HEK293 (cell line): ENCODE data around the gene CROCC.

ENCODE experiments used
- BCL11A ChIP-seq: fragments of 450-650 bp; formaldehyde crosslinking; IDR thresholded peaks from 2 replicates; pipeline ENCODE4 v1.5.1; 2016; ENCODE audit warnings: low read depth, missing biosample characterization, missing genetic modification characterization
- GLIS2 ChIP-seq: fragments of 450-650 bp; formaldehyde crosslinking; IDR thresholded peaks from 2 replicates; pipeline ENCODE4 v1.5.1; 2016; ENCODE audit warnings: missing biosample characterization, missing genetic modification characterization
- KLF1 ChIP-seq: fragments of 450-650 bp; formaldehyde crosslinking; IDR thresholded peaks from 2 replicates; pipeline ENCODE4 v1.5.1; 2016; ENCODE audit warnings: missing biosample characterization, missing genetic modification characterization
- KLF7 ChIP-seq: fragments of 450-650 bp; formaldehyde crosslinking; IDR thresholded peaks from 2 replicates; pipeline ENCODE4 v1.5.1; 2016; ENCODE audit warnings: missing biosample characterization, missing genetic modification characterization, borderline replicate concordance
- KLF9 ChIP-seq: fragments of 450-650 bp; formaldehyde crosslinking; IDR thresholded peaks from 2 replicates; pipeline ENCODE4 v1.5.1; 2016; ENCODE audit warnings: missing biosample characterization, missing genetic modification characterization, low read depth
- OSR2 ChIP-seq: fragments of 450-650 bp; formaldehyde crosslinking; IDR thresholded peaks from 2 replicates; pipeline ENCODE4 v1.5.1; 2016; ENCODE audit warnings: missing biosample characterization, missing genetic modification characterization
- OVOL3 ChIP-seq: fragments of 450-650 bp; formaldehyde crosslinking; IDR thresholded peaks from 2 replicates; pipeline ENCODE4 v1.5.1; 2016; ENCODE audit warnings: missing biosample characterization, missing genetic modification characterization
- SP2 ChIP-seq: fragments of 450-650 bp; formaldehyde crosslinking; IDR thresholded peaks from 2 replicates; pipeline ENCODE4 v1.5.1; 2016; ENCODE audit warnings: missing biosample characterization, missing genetic modification characterization
- WT1 ChIP-seq: fragments of 450-650 bp; formaldehyde crosslinking; IDR thresholded peaks from 2 replicates; pipeline ENCODE4 v1.5.1; 2016; ENCODE audit warnings: missing biosample characterization, missing genetic modification characterization
- ZBTB21 ChIP-seq: fragments of 450-650 bp; formaldehyde crosslinking; IDR thresholded peaks from 2 replicates; pipeline ENCODE4 v1.5.1; 2017; ENCODE audit warnings: missing biosample characterization, missing genetic modification characterization
- ZBTB8A ChIP-seq: fragments of 450-650 bp; formaldehyde crosslinking; IDR thresholded peaks from 2 replicates; pipeline ENCODE4 v1.5.1; 2016; ENCODE audit warnings: missing biosample characterization, missing genetic modification characterization
- ZEB2 ChIP-seq: fragments of 450-650 bp; formaldehyde crosslinking; IDR thresholded peaks from 2 replicates; pipeline ENCODE4 v1.5.1; 2016; ENCODE audit warnings: missing biosample characterization, missing genetic modification characterization
- ZNF133 ChIP-seq: fragments of 450-650 bp; formaldehyde crosslinking; IDR thresholded peaks from 2 replicates; pipeline ENCODE4 v1.5.1; 2016; ENCODE audit warnings: missing biosample characterization, missing genetic modification characterization
- ZNF157 ChIP-seq: fragments of 450-650 bp; formaldehyde crosslinking; IDR thresholded peaks from 2 replicates; pipeline ENCODE4 v1.5.1; 2016; ENCODE audit warnings: missing biosample characterization, missing genetic modification characterization
- ZNF175 ChIP-seq: fragments of 450-650 bp; formaldehyde crosslinking; IDR thresholded peaks from 2 replicates; pipeline ENCODE4 v1.5.1; 2016; ENCODE audit warnings: missing biosample characterization, missing genetic modification characterization
- ZNF341 ChIP-seq: fragments of 450-650 bp; formaldehyde crosslinking; IDR thresholded peaks from 2 replicates; pipeline ENCODE4; 2016; ENCODE audit warnings: low read depth, missing biosample characterization, missing genetic modification characterization
- ZNF366 ChIP-seq: fragments of 450-650 bp; formaldehyde crosslinking; conservative IDR thresholded peaks from 2 replicates; pipeline ENCODE4 v1.5.1; 2016; ENCODE audit warnings: missing biosample characterization, missing genetic modification characterization
- ZNF501 ChIP-seq: fragments of 450-650 bp; formaldehyde crosslinking; IDR thresholded peaks from 2 replicates; pipeline ENCODE4 v1.5.1; 2016; ENCODE audit warnings: missing biosample characterization, missing genetic modification characterization
- ZNF600 ChIP-seq: fragments of 450-650 bp; formaldehyde crosslinking; IDR thresholded peaks from 2 replicates; pipeline ENCODE4 v1.5.1; 2016; ENCODE audit warnings: missing biosample characterization, missing genetic modification characterization
- ZNF658 ChIP-seq: fragments of 450-650 bp; formaldehyde crosslinking; IDR thresholded peaks from 2 replicates; pipeline ENCODE4; 2016; ENCODE audit warnings: missing biosample characterization, missing genetic modification characterization
- ZNF660 ChIP-seq: fragments of 450-650 bp; IDR thresholded peaks from 2 replicates; pipeline ENCODE4 v1.5.1; 2018; ENCODE audit warnings: missing biosample characterization, mild to moderate bottlenecking, missing genetic modification characterization
- ZNF76 ChIP-seq: fragments of 450-650 bp; formaldehyde crosslinking; IDR thresholded peaks from 2 replicates; pipeline ENCODE4; 2016; ENCODE audit warnings: low read depth, missing biosample characterization, missing genetic modification characterization, borderline replicate concordance
- ZNF843 ChIP-seq: fragments of 450-650 bp; formaldehyde crosslinking; IDR thresholded peaks from 2 replicates; pipeline ENCODE4 v1.5.1; 2016; ENCODE audit warnings: missing biosample characterization, missing genetic modification characterization
- ZSCAN30 ChIP-seq: fragments of 450-650 bp; IDR thresholded peaks from 2 replicates; pipeline ENCODE4 v1.5.1; 2018; ENCODE audit warnings: missing biosample characterization, mild to moderate bottlenecking, missing genetic modification characterization, moderate library complexity
- TF ChIP-seq, protein P1 (sequence below): fragments of 450-650 bp; formaldehyde crosslinking; IDR thresholded peaks from 2 replicates; pipeline ENCODE4 v1.5.1; 2016; ENCODE audit warnings: missing biosample characterization, missing genetic modification characterization
- TF ChIP-seq, protein P2 (sequence below): fragments of 450-650 bp; formaldehyde crosslinking; IDR thresholded peaks from 2 replicates; pipeline ENCODE4 v1.5.1; 2017; ENCODE audit warnings: missing biosample characterization, mild to moderate bottlenecking, missing genetic modification characterization, moderate library complexity
- TF ChIP-seq, protein P3 (sequence below): fragments of 450-650 bp; formaldehyde crosslinking; conservative IDR thresholded peaks from 2 replicates; pipeline ENCODE4 v1.5.1; 2016; ENCODE audit warnings: low read depth, missing biosample characterization, missing genetic modification characterization
- TF ChIP-seq, protein P4 (sequence below): fragments of 450-650 bp; formaldehyde crosslinking; IDR thresholded peaks from 2 replicates; pipeline ENCODE4 v1.5.1; 2016; ENCODE audit warnings: missing biosample characterization, missing genetic modification characterization
- TF ChIP-seq, protein P5 (sequence below): fragments of 450-650 bp; IDR thresholded peaks from 2 replicates; pipeline ENCODE4 v1.5.1; 2018; ENCODE audit warnings: missing biosample characterization, mild to moderate bottlenecking, missing genetic modification characterization

The CROCC gene

DNA sequence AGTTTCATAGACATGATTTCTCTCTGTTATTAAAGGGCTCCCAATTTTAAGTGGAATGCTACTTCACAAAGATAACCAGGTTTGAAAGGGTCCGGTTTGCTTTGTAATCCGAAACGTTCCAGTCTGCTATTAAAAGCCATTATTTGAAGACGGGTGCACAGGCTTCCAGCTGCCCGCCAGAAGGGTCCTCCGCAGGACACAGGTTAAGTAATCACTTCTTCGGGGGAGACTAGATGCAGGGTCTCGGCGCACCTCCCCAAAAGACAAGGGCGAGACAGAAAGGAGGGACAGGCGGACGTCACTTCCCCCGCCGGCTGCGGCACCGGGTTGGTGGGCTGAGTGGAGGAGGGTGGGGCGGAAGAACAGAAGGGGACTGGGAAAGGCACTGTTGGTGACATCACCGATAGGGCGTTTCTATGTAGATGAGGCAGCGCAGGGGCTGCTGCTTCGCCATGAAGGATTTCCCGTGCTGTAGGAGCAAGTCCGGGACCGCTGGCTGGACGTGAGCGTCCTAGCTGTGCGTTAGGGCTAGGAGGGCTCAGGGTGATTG lies 17.1 kb upstream of the CROCC start (continued):
- TF ChIP-seq ZNF157 (tag by site-specific recombination) (no peak), ZNF843 (0 out of 2 replicates have a peak, but pooled peaks have one; percentile 16), KLF9 (tag by site-specific recombination) (peak; percentile 11; the same call in 1 of the 2 replicates), ZNF600 (tag by site-specific recombination) (0 out of 2 replicates have a peak, but pooled peaks have one; percentile 6), ZNF133 (tag by site-specific recombination) (no peak), BCL11A (peak; percentile 54; the same call in 1 of the 2 replicates), KLF1 (tag by site-specific recombination) (peak; percentile 65; the same call in 1 of the 2 replicates), ZBTB8A (peak; percentile 28; the same call in 1 of the 2 replicates), OSR2 (tag by site-specific recombination) (peak; percentile 3; the same call in 1 of the 2 replicates), ZEB2 (peak; percentile 59), ZNF175 (tag by site-specific recombination) (no peak), ZNF658 (no peak), KLF7 (peak; percentile 4; the same call in 1 of the 2 replicates), ZSCAN30 (peak; percentile 82), GLIS2 (tag by site-specific recombination) (peak; percentile 81), ZNF366 (tag by site-specific recombination) (peak; percentile 97), ZNF660 (tag by site-specific recombination) (peak; percentile 85), ZNF76 (tag by site-specific recombination) (peak; percentile 95), ZBTB21 (tag by site-specific recombination) (peak; percentile 76; the same call in 1 of the 2 replicates), WT1 (peak; percentile 60; the same call in 1 of the 2 replicates), OVOL3 (tag by site-specific recombination) (no peak), ZNF341 (tag by site-specific recombination) (peak; percentile 93), SP2 (peak; percentile 98), ZNF501 (tag by site-specific recombination) (peak; percentile 51; the same call in 1 of the 2 replicates)
- TF ChIP-seq, protein P1, sequence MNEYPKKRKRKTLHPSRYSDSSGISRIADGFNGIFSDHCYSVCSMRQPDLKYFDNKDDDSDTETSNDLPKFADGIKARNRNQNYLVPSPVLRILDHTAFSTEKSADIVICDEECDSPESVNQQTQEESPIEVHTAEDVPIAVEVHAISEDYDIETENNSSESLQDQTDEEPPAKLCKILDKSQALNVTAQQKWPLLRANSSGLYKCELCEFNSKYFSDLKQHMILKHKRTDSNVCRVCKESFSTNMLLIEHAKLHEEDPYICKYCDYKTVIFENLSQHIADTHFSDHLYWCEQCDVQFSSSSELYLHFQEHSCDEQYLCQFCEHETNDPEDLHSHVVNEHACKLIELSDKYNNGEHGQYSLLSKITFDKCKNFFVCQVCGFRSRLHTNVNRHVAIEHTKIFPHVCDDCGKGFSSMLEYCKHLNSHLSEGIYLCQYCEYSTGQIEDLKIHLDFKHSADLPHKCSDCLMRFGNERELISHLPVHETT: 0 out of 2 replicates have a peak, but pooled peaks have one; percentile 40
- TF ChIP-seq, protein P2, sequence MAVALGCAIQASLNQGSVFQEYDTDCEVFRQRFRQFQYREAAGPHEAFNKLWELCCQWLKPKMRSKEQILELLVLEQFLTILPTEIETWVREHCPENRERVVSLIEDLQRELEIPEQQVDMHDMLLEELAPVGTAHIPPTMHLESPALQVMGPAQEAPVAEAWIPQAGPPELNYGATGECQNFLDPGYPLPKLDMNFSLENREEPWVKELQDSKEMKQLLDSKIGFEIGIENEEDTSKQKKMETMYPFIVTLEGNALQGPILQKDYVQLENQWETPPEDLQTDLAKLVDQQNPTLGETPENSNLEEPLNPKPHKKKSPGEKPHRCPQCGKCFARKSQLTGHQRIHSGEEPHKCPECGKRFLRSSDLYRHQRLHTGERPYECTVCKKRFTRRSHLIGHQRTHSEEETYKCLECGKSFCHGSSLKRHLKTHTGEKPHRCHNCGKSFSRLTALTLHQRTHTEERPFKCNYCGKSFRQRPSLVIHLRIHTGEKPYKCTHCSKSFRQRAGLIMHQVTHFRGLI (tag by site-specific recombination): no peak
- TF ChIP-seq, protein P3, sequence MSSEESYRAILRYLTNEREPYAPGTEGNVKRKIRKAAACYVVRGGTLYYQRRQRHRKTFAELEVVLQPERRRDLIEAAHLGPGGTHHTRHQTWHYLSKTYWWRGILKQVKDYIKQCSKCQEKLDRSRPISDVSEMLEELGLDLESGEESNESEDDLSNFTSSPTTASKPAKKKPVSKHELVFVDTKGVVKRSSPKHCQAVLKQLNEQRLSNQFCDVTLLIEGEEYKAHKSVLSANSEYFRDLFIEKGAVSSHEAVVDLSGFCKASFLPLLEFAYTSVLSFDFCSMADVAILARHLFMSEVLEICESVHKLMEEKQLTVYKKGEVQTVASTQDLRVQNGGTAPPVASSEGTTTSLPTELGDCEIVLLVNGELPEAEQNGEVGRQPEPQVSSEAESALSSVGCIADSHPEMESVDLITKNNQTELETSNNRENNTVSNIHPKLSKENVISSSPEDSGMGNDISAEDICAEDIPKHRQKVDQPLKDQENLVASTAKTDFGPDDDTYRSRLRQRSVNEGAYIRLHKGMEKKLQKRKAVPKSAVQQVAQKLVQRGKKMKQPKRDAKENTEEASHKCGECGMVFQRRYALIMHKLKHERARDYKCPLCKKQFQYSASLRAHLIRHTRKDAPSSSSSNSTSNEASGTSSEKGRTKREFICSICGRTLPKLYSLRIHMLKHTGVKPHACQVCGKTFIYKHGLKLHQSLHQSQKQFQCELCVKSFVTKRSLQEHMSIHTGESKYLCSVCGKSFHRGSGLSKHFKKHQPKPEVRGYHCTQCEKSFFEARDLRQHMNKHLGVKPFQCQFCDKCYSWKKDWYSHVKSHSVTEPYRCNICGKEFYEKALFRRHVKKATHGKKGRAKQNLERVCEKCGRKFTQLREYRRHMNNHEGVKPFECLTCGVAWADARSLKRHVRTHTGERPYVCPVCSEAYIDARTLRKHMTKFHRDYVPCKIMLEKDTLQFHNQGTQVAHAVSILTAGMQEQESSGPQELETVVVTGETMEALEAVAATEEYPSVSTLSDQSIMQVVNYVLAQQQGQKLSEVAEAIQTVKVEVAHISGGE: peak; percentile 89
- TF ChIP-seq, protein P4, sequence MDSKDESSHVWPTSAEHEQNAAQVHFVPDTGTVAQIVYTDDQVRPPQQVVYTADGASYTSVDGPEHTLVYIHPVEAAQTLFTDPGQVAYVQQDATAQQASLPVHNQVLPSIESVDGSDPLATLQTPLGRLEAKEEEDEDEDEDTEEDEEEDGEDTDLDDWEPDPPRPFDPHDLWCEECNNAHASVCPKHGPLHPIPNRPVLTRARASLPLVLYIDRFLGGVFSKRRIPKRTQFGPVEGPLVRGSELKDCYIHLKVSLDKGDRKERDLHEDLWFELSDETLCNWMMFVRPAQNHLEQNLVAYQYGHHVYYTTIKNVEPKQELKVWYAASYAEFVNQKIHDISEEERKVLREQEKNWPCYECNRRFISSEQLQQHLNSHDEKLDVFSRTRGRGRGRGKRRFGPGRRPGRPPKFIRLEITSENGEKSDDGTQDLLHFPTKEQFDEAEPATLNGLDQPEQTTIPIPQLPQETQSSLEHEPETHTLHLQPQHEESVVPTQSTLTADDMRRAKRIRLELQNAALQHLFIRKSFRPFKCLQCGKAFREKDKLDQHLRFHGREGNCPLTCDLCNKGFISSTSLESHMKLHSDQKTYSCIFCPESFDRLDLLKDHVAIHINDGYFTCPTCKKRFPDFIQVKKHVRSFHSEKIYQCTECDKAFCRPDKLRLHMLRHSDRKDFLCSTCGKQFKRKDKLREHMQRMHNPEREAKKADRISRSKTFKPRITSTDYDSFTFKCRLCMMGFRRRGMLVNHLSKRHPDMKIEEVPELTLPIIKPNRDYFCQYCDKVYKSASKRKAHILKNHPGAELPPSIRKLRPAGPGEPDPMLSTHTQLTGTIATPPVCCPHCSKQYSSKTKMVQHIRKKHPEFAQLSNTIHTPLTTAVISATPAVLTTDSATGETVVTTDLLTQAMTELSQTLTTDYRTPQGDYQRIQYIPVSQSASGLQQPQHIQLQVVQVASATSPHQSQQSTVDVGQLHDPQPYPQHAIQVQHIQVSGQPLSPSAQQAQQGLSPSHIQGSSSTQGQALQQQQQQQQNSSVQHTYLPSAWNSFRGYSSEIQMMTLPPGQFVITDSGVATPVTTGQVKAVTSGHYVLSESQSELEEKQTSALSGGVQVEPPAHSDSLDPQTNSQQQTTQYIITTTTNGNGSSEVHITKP: peak; percentile 81
- TF ChIP-seq, protein P5, sequence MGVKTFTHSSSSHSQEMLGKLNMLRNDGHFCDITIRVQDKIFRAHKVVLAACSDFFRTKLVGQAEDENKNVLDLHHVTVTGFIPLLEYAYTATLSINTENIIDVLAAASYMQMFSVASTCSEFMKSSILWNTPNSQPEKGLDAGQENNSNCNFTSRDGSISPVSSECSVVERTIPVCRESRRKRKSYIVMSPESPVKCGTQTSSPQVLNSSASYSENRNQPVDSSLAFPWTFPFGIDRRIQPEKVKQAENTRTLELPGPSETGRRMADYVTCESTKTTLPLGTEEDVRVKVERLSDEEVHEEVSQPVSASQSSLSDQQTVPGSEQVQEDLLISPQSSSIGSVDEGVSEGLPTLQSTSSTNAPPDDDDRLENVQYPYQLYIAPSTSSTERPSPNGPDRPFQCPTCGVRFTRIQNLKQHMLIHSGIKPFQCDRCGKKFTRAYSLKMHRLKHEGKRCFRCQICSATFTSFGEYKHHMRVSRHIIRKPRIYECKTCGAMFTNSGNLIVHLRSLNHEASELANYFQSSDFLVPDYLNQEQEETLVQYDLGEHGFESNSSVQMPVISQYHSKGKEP (tag by site-specific recombination): 0 out of 2 replicates have a peak, but pooled peaks have one; percentile 1
